Upper lobe of right lung (tissue), 1 donor: ENCODE results near the gene KCNK5. TPM values are rescaled to one million over a fixed set of nuclear protein-coding genes. Genes with fewer than 3 reads are reported as not detected.

ENCODE experiments used
- ATAC-seq: fragments of 200-7000 bp; cut with Tn5 transposase; one replicate; pipeline ENCODE4 v1.9.1; 2020; ENCODE audit warnings: mild to moderate bottlenecking, moderate library complexity
- DNase-seq: peaks from one replicate; pipeline ENCODE4 v3.0.0-alpha.2; 2020
- H3K27ac ChIP-seq: fragments of 200-600 bp; one replicate; pipeline ENCODE4 v1.8.0; 2022
- H3K27me3 ChIP-seq: fragments of 200-600 bp; one replicate; pipeline ENCODE4 v1.8.0; 2022; ENCODE audit warnings: mild to moderate bottlenecking
- H3K36me3 ChIP-seq: fragments of 200-600 bp; one replicate; pipeline ENCODE4 v1.8.0; 2022
- H3K4me1 ChIP-seq: fragments of 200-600 bp; one replicate; pipeline ENCODE4 v1.8.0; 2022
- H3K4me3 ChIP-seq: fragments of 200-600 bp; one replicate; pipeline ENCODE4 v1.8.0; 2022; ENCODE audit warnings: mild to moderate bottlenecking
- H3K9me3 ChIP-seq: fragments of 200-600 bp; one replicate; pipeline ENCODE4 v1.8.0; 2022
- intact Hi-C: fragments of 100-400 bp; cut with DNase I; formaldehyde crosslinking; loops from one replicate; pipeline ENCODE4 v1.11.0; 2022
- total RNA-seq: library from RNA; stranded (reverse); fragmentation: NEBNext Ultra II Directional; extraction: Animal tissue kit (Norgen Biotek cat#: 25700); gene quantifications from one replicate; pipeline ENCODE4 v1.2.1, GENCODE V29; 2021
- TF ChIP-seq, protein P1 (sequence below): fragments of 200-600 bp; IDR thresholded peaks from one replicate; pipeline ENCODE4 v1.8.0; 2022; ENCODE audit warnings: antibody characterized with exemption
- donor health status: DM: no; HTN: yes; CAD: no; lungs with severe emphysema.

Gene KCNK5
- total RNA-seq, 1 donor from 2014 or later, result 10.0 TPM

DNA sequence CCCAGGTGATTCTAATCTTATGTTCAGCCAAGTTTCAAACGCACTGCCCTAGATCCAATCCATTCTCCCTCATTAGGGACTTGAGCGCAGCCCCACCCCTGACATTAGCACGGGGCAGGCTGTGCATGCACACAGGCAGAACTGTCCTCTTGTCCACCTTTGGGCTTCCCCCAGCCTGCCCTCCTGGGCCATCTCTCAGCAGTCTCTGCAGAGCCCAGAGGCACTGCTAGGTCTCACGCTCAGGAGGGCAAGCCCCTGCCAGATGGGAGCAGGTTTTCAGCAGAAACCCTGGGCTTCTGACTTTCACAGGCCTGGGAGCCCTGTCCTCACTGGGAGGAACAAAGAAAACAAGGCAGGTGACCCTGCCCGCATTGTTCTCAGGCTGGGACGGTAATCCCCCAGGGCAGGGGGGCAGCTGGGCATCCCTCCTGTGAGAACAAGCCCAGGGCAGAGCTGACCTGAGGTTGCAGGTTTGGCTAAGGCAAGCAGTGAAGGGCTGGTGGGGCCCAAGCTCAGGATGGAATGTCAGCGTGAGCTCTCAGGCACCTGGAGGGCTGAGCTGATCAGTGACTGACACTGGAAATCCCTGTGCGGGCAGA, 24.5 kb downstream of the KCNK5 start:
- Histone ChIP-seq H3K4me3 (no peak overlapping the region), H3K9me3 (no peaks in the 10 kb centered on the region), H3K36me3 (no peaks in the 10 kb centered on the region), H3K27ac (peak overlapping the region; percentile 69), H3K27me3 (no peaks in the 10 kb centered on the region), H3K4me1 (peaks cover 57% of the 10 kb centered on the region)
- intact Hi-C loops, result no loop called here
- DNase-seq (no peak), ATAC-seq (no peak)
- TF ChIP-seq, protein P1, sequence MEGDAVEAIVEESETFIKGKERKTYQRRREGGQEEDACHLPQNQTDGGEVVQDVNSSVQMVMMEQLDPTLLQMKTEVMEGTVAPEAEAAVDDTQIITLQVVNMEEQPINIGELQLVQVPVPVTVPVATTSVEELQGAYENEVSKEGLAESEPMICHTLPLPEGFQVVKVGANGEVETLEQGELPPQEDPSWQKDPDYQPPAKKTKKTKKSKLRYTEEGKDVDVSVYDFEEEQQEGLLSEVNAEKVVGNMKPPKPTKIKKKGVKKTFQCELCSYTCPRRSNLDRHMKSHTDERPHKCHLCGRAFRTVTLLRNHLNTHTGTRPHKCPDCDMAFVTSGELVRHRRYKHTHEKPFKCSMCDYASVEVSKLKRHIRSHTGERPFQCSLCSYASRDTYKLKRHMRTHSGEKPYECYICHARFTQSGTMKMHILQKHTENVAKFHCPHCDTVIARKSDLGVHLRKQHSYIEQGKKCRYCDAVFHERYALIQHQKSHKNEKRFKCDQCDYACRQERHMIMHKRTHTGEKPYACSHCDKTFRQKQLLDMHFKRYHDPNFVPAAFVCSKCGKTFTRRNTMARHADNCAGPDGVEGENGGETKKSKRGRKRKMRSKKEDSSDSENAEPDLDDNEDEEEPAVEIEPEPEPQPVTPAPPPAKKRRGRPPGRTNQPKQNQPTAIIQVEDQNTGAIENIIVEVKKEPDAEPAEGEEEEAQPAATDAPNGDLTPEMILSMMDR, result no peak

DNA sequence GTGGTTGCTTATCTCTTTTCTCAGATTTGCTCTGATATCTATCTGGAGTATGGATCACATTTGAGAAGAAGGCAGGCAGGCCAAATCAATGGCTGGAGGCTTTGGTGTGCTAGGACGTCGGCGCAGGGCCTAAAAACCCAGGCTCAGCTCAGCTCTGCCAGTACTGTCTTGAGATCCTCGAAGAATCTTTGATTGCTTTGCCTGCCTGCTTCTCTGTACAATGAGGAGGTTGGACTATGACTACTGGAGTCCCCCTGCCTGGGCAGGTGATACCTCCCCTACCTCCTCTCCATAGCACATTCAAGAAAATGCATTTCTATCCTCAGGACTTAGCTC, 25.1 kb downstream of the KCNK5 start:
- no peak overlapping the region for H3K4me3 ChIP-seq
- ATAC-seq, result no peak
- peak overlapping the region; percentile 69 for H3K27ac ChIP-seq
- no peaks in the 10 kb centered on the region for H3K9me3 ChIP-seq
- TF ChIP-seq, protein P1, result no peak
- peaks cover 50% of the 10 kb centered on the region for H3K4me1 ChIP-seq
- DNase-seq, result no peak
- intact Hi-C loops, result no loop called here
- H3K27me3 ChIP-seq, result no peaks in the 10 kb centered on the region
- H3K36me3 ChIP-seq, result no peaks in the 10 kb centered on the region

DNA sequence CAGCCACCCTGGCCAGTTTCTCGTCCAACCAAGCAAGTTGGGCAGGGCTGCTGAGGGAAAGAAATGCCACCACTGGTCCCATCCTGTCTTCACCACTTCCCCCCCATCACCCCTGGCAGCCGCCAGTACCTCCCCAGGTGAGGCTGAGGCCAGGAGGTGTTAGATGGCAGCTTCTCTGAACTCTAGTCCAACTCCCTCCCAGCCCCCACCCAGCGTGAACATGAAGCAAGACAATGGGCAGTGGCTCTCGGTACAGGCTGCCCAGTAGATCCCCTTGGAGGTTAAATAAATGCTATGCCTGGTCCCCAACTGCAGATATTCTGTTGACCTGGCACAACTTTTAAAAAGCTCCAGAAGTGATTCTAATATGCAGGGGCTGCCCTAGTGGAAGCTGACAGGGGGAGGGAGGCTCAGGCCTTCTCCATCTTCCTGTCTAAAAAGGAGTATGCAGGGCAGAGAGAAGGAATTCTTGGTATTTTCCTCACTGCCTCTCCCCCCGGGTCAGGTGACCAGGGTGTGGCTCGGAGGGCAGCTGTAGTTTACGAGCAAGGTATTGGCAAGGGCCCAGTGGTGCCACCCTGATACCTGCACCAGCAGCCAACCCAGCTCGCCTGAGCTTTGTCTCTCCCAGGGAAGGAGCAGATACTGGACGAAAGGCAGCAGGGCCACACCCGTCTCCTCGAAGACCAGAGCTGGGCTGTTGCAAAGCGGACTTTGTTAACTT, 25.7 kb downstream of the KCNK5 start:
- no peaks in the 10 kb centered on the region for H3K36me3 ChIP-seq
- intact Hi-C loops, result no loop called here
- no peak overlapping the region for H3K4me3 ChIP-seq
- peak; percentile 84 for ATAC-seq
- H3K4me1 ChIP-seq, result peaks cover 45% of the 10 kb centered on the region
- TF ChIP-seq, protein P1, result no peak
- peak overlapping the region; percentile 69 for H3K27ac ChIP-seq
- peak; percentile 88 for DNase-seq
- H3K27me3 ChIP-seq, result no peaks in the 10 kb centered on the region
- no peaks in the 10 kb centered on the region for H3K9me3 ChIP-seq

DNA sequence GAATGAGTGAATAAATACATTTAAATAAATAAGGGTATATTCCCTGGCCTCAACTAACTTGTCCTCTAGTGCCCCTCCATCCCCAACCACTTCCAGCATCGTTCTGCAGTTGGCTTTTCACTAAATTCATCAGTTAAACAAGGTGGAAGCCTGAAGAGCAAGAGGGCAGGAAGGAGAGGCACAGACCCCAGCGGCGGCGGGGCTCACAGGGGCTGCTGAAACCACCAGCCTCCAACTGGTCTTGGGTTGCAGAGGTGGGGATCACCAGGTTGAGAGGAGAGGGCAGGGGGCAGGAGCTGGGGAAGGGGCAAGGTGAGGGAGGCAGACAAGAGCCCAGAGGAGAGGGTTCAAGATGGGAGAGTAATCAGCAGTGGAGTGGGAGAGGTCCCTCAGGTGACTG, 27.1 kb downstream of the KCNK5 start:
- ATAC-seq (no peak), DNase-seq (no peak)
- H3K36me3 ChIP-seq, result no peaks in the 10 kb centered on the region
- H3K9me3 ChIP-seq, result no peaks in the 10 kb centered on the region
- no peak overlapping the region for H3K27ac ChIP-seq
- TF ChIP-seq, protein P1, result no peak
- H3K27me3 ChIP-seq, result no peaks in the 10 kb centered on the region
- intact Hi-C loops, result no loop called here
- no peak overlapping the region for H3K4me3 ChIP-seq
- peaks cover 40% of the 10 kb centered on the region for H3K4me1 ChIP-seq

DNA sequence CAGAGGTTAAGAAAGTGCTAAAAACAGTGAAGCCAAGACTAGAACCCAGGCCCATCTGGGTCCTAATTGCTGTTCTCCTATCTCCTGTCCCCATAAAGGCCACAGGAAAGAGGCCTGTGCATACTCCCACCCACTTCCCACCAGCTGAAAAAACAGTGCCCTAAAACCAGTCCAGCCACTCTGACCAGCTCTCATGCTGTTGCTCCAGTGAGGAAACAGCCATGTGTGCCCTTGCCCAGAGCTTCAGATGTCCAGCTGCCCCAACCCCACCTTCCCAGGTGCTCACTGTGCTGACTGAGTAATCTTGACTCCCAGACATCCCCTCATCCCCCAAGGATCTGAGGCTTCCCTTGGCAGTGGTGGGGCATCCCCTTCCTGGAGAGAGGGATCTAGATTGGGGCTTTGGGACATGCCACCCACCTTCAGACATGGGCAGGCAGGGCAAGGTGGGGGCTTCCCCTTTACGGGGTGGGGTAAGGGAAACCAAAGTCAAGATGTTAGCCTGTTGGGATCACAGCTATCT, 28.7 kb downstream of the KCNK5 start:
- peak; percentile 50 for ATAC-seq
- TF ChIP-seq, protein P1, result no peak
- H3K4me1 ChIP-seq, result peaks cover 31% of the 10 kb centered on the region
- H3K4me3 ChIP-seq, result no peak overlapping the region
- no peak overlapping the region for H3K27ac ChIP-seq
- no peaks in the 10 kb centered on the region for H3K27me3 ChIP-seq
- intact Hi-C loops, result no loop called here
- no peaks in the 10 kb centered on the region for H3K9me3 ChIP-seq
- DNase-seq, result no peak
- peaks cover under 1% of the 10 kb centered on the region for H3K36me3 ChIP-seq
